ENCODE measurements around the gene SMYD3. TPM values are rescaled to one million over a fixed set of nuclear protein-coding genes. Genes with fewer than 3 reads are reported as not detected.

SMYD3 gene
- total RNA-seq, 3 donors from 2014 or later, result 16.8 to 28.8 (median 19.5) TPM

DNA sequence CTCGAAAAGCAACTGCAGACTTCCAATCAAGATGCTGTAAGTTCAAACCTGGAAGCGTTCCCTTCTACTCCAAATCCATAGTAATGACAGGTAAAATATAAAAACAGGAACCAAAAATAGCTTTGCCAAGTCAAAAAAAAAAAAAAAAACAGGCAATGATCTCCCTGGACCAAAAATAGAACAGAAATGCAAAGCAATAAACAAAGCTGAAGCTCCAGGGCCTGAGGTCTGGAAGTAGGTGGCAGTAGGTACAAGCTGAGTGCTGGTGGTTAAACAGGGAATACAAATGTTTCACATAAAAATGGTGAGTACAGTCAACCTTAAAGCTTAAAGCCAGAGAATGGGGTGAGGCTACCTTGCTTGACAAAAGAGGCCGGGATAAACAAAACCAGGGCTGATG is 610.8 kb downstream of the SMYD3 start:
- H3K4me1 ChIP-seq, result no peaks in the 10 kb centered on the region
- intact Hi-C loops (cut with DNase I; ENCODE audit: low total_unique reads), result no loop called here
- H3K9me3 ChIP-seq, result no peaks in the 10 kb centered on the region
- TF ChIP-seq, protein P1, sequence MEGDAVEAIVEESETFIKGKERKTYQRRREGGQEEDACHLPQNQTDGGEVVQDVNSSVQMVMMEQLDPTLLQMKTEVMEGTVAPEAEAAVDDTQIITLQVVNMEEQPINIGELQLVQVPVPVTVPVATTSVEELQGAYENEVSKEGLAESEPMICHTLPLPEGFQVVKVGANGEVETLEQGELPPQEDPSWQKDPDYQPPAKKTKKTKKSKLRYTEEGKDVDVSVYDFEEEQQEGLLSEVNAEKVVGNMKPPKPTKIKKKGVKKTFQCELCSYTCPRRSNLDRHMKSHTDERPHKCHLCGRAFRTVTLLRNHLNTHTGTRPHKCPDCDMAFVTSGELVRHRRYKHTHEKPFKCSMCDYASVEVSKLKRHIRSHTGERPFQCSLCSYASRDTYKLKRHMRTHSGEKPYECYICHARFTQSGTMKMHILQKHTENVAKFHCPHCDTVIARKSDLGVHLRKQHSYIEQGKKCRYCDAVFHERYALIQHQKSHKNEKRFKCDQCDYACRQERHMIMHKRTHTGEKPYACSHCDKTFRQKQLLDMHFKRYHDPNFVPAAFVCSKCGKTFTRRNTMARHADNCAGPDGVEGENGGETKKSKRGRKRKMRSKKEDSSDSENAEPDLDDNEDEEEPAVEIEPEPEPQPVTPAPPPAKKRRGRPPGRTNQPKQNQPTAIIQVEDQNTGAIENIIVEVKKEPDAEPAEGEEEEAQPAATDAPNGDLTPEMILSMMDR (IDR thresholded peaks at IDR 0.05), result no peak
- TF ChIP-seq POLR2AphosphoS5 (IDR thresholded peaks at IDR 0.05), result no peak
- no peak for TF ChIP-seq POLR2A (IDR thresholded peaks at IDR 0.05)
- no peaks in the 10 kb centered on the region for H3K36me3 ChIP-seq
- H3K27ac ChIP-seq, result no peak overlapping the region
- no peaks in the 10 kb centered on the region for H3K27me3 ChIP-seq
- no peak overlapping the region for H3K4me3 ChIP-seq
- DNase-seq (ENCODE audit: low spot score in 2 of 2), result no peak

DNA sequence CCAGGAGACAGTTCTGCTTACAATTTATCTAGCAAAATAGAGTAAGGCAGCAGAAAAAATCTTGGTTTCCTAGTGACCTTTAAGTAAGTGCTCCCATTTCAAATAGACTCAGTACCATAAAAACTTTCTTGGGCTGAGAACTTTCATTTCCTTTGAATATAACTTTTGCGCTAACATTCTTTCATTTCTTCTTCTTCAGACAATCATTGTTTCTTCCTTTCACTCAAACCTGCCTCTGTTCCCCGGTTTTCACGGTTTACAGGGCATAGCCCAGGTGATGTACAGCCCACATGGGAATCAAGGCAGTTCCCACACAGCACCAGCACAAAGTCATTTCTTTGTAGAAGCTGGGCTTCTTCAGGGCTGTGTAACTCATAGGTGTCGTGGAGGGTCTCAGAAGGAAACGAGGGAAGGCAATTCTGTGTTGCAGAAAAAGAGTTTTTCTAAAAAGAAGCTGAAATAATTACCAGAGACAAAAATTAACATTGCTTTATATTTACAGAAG is 611.6 kb downstream of the SMYD3 start:
- no peaks in the 10 kb centered on the region for H3K36me3 ChIP-seq
- H3K9me3 ChIP-seq, result no peaks in the 10 kb centered on the region
- DNase-seq (ENCODE audit: low spot score in 2 of 2), result no peak
- H3K4me1 ChIP-seq, result no peaks in the 10 kb centered on the region
- intact Hi-C loops (cut with DNase I; ENCODE audit: low total_unique reads), result no loop called here
- H3K27me3 ChIP-seq, result no peaks in the 10 kb centered on the region
- no peak overlapping the region for H3K27ac ChIP-seq
- TF ChIP-seq, protein P1 (IDR thresholded peaks at IDR 0.05), result no peak
- TF ChIP-seq POLR2AphosphoS5 (IDR thresholded peaks at IDR 0.05) (no peak), POLR2A (IDR thresholded peaks at IDR 0.05) (no peak)
- no peak overlapping the region for H3K4me3 ChIP-seq

DNA sequence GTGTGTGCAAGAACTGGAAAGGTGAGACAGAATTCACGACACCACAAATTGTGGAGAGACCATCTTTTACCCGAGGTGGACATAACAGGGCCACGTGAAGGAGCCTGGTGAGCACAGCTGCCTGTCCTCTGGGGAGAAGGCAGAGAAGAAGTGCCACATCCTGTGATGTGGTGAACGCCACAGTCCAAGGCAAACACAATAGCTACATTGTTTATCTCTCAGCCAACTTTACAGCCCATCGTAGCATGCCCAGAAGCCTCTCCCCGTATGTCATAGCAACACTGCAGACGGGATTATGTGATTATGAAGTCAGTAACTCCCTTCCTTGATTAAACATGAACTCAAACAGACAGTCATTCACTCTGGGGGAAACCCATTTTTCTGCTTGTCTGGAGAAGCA is 612.2 kb downstream of the SMYD3 start:
- Histone ChIP-seq H3K4me3 (no peak overlapping the region), H3K36me3 (no peaks in the 10 kb centered on the region), H3K27me3 (no peaks in the 10 kb centered on the region), H3K9me3 (no peaks in the 10 kb centered on the region), H3K4me1 (no peaks in the 10 kb centered on the region), H3K27ac (no peak overlapping the region)
- no peak for DNase-seq (ENCODE audit: low spot score in 2 of 2)
- intact Hi-C loops (cut with DNase I; ENCODE audit: low total_unique reads), result no loop called here
- no peak for TF ChIP-seq POLR2A (IDR thresholded peaks at IDR 0.05)
- TF ChIP-seq POLR2AphosphoS5 (IDR thresholded peaks at IDR 0.05), result no peak
- TF ChIP-seq, protein P1 (IDR thresholded peaks at IDR 0.05), result no peak

DNA sequence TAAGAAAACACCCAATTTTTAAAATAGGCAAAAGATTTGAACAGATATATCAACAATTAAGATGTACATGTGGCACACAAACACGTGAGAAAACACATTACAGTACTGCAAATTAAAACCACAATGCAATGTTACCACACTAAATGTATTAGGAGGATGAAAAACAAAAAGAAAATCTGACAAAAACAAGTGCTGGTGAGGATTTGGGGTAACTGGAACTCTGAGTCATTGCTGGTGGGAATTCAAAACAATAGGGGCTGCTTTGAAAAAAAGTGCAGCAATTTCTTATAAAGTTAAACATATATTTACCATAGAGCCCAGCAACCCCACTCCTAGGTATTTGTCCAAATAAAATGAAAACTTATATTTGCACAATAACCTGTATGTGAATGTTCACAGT is 614.1 kb downstream of the SMYD3 start:
- DNase-seq (ENCODE audit: low spot score in 2 of 2), result no peak
- no peaks in the 10 kb centered on the region for H3K9me3 ChIP-seq
- no peak for TF ChIP-seq POLR2A (IDR thresholded peaks at IDR 0.05)
- TF ChIP-seq, protein P1 (IDR thresholded peaks at IDR 0.05), result no peak
- no peak for TF ChIP-seq POLR2AphosphoS5 (IDR thresholded peaks at IDR 0.05)
- no peaks in the 10 kb centered on the region for H3K27me3 ChIP-seq
- H3K27ac ChIP-seq, result no peak overlapping the region
- no peaks in the 10 kb centered on the region for H3K4me1 ChIP-seq
- intact Hi-C loops (cut with DNase I; ENCODE audit: low total_unique reads), result no loop called here
- H3K4me3 ChIP-seq, result no peak overlapping the region
- H3K36me3 ChIP-seq, result no peaks in the 10 kb centered on the region

DNA sequence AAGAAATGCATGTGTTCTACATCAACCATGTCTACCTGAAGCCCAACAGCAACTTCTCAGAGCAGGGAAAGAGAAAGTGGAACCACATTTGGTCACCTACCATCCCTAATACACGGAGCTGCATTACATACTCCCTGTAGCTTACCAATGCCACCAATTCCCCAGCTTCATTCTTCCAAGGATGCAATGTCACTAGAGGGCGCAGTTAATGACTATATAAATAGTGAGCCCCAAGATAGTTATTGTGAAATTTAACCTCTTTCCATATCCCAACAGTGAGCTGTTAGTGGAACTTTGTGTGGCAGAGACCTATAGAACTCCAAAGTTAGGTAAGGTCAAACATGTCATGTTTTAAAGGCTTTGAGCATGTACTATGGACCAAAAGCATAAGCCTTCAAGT is 618.3 kb downstream of the SMYD3 start:
- intact Hi-C loops (cut with DNase I; ENCODE audit: low total_unique reads), result no loop called here
- no peaks in the 10 kb centered on the region for H3K27me3 ChIP-seq

More for the DNA sequence above, 618.3 kb downstream of the SMYD3 start:
- H3K4me1 ChIP-seq, result no peaks in the 10 kb centered on the region
- TF ChIP-seq, protein P1 (IDR thresholded peaks at IDR 0.05), result no peak
- no peak for TF ChIP-seq POLR2A (IDR thresholded peaks at IDR 0.05)
- no peak overlapping the region for H3K4me3 ChIP-seq
- no peak for DNase-seq (ENCODE audit: low spot score in 2 of 2)
- H3K9me3 ChIP-seq, result no peaks in the 10 kb centered on the region
- H3K36me3 ChIP-seq, result no peaks in the 10 kb centered on the region
- no peak overlapping the region for H3K27ac ChIP-seq
